HepG2 (cell line): ENCODE data around the gene WDR70. TPM values are rescaled to one million over a fixed set of nuclear protein-coding genes. Genes with fewer than 3 reads are reported as not detected.

ENCODE experiments used
- ATAC-seq: fragments of 200-7000 bp; cut with Tn5 transposase; 3 replicates; pipeline ENCODE4 v1.9.1; 2020; ENCODE audit warnings: mild to moderate bottlenecking, moderate library complexity
- BruUV-seq: library from RNA; stranded (reverse); fragments of 400-500 nt; replicated peaks from 2 replicates; lab custom pipeline; 2021; lab: Mats Ljungman, UMichigan
- CTCF ChIA-PET: fragments of 300-600 bp; formaldehyde crosslinking; extraction: SDS; loops from one replicate; lab custom pipeline; 2021; ENCODE audit warnings: low total read pairs, inconsistent platforms, low intra/inter-chr PET ratio; lab: Yijun Ruan, JAX
- POLR2A ChIA-PET: fragments of 350-600 bp; sonication (Branson Sonifier 250); formaldehyde crosslinking; loops from one replicate; lab custom pipeline; 2020; ENCODE audit warnings: antibody characterized with exemption, inconsistent platforms; lab: Yijun Ruan, JAX
- DNase-seq: peaks from one replicate; pipeline ENCODE4 v3.0.0-alpha.2; 2015; ENCODE audit warnings: low spot score
- FAIRE-seq: peaks from 3 replicates; lab custom pipeline; 2011; peaks lifted over from hg19 to GRCh38; lab: Jason Lieb, UNC
- H2AFZ ChIP-seq: one replicate; pipeline ENCODE4 v1.6.1; 2011; ENCODE audit warnings: low read length, inconsistent platforms
- H3K27ac ChIP-seq: fragments of 300-600 bp; 3 replicates; pipeline ENCODE4 v1.8.0; 2011; ENCODE audit warnings: mixed run types, mild to moderate bottlenecking, mixed read lengths, low read length, inconsistent platforms; ENCODE audit not compliant: insufficient read depth; ENCODE audit errors: extremely low read length
- H3K27me3 ChIP-seq, 2 experiments: fragments of 200-600 bp in 1 of 2; 2 replicates in 1 of 2; 3 replicates in 1 of 2; pipeline versions ENCODE4 v1.6.0 to v1.8.0; 2011; ENCODE audit warnings: low read length in 2 of 2, mild to moderate bottlenecking in 2 of 2, moderate library complexity in 2 of 2, inconsistent platforms in 1 of 2; ENCODE audit not compliant: insufficient read depth in 2 of 2, control insufficient read depth in 1 of 2
- H3K36me3 ChIP-seq, 2 experiments: fragments of 200-600 bp in 1 of 2; replicated peaks in 1 of 2; 2 replicates in 1 of 2; 3 replicates in 1 of 2; pipeline versions ENCODE4 v1.5.1 to v1.8.0; 2011; ENCODE audit warnings: low read length in 2 of 2, inconsistent platforms in 1 of 2; ENCODE audit not compliant: insufficient read depth in 2 of 2, control insufficient read depth in 1 of 2
- H3K4me1 ChIP-seq: 2 replicates; pipeline ENCODE4 v1.5.1; 2012; ENCODE audit warnings: low read length, inconsistent platforms; ENCODE audit not compliant: insufficient read depth
- H3K4me2 ChIP-seq: 2 replicates; pipeline ENCODE4 v1.6.0; 2011; ENCODE audit warnings: low read depth, low read length, inconsistent platforms
- H3K4me3 ChIP-seq, 3 experiments: fragments of 200-600 bp in 1 of 3; sonication (generic), shearing (Covaris generic) in 1 of 3; replicated peaks in 1 of 3; 2 replicates each; pipeline ENCODE4 v1.5.1; 2011 to 2016; ENCODE audit warnings: low read length in 3 of 3, inconsistent platforms in 2 of 3, low read depth in 2 of 3, mild to moderate bottlenecking in 2 of 3, control low read depth in 1 of 3, mixed read lengths in 1 of 3; ENCODE audit not compliant: insufficient read depth in 1 of 3
- H3K79me2 ChIP-seq: one replicate; pipeline ENCODE4 v1.6.1; 2011; ENCODE audit warnings: low read length, inconsistent platforms; ENCODE audit not compliant: insufficient read depth
- H3K9ac ChIP-seq: 2 replicates; pipeline ENCODE4 v1.6.0; 2011; ENCODE audit warnings: mild to moderate bottlenecking, low read depth, low read length, inconsistent platforms; ENCODE audit not compliant: insufficient read depth
- H3K9me3 ChIP-seq: 2 replicates; pipeline ENCODE4 v1.5.1; 2012; ENCODE audit warnings: mild to moderate bottlenecking, low read length
- H4K20me1 ChIP-seq: 2 replicates; pipeline ENCODE4 v1.6.0; 2011; ENCODE audit warnings: inconsistent platforms, mild to moderate bottlenecking, low read length, moderate library complexity; ENCODE audit not compliant: insufficient read depth
- IRF2 ChIP-seq: IDR thresholded peaks from 2 replicates; pipeline ENCODE4 v1.6.1; 2018; ENCODE audit warnings: missing genetic modification reagents, missing compliant biosample characterization
- JUND ChIP-seq: sonication (generic); formaldehyde crosslinking; IDR thresholded peaks from 2 replicates; pipeline ENCODE4 v1.8.0; 2022; ENCODE audit warnings: mild to moderate bottlenecking, missing genetic modification reagents
- MTA1 ChIP-seq: sonication (generic); formaldehyde crosslinking; IDR thresholded peaks from 2 replicates; pipeline ENCODE4 v1.4.0; 2020; ENCODE audit warnings: missing genetic modification reagents, mild to moderate bottlenecking, borderline replicate concordance
- SUZ12 ChIP-seq: fragments of 150-350 bp; IDR thresholded peaks from 2 replicates; pipeline ENCODE4 v1.6.1; 2014; ENCODE audit warnings: low read depth, low read length
- ZNF432 ChIP-seq: sonication (generic); formaldehyde crosslinking; IDR thresholded peaks from 2 replicates; pipeline ENCODE4 v1.5.0; 2020; ENCODE audit warnings: missing genetic modification reagents, mild to moderate bottlenecking, borderline replicate concordance
- ZNF446 ChIP-seq: sonication (generic); formaldehyde crosslinking; IDR thresholded peaks from 2 replicates; pipeline ENCODE4 v1.5.0; 2020; ENCODE audit warnings: mild to moderate bottlenecking, missing genetic modification reagents
- WGBS: methylation state at CpG from one replicate; pipeline ENCODE4 v1.1.6; 2017; ENCODE audit warnings: low lambda C conversion rate; 5-methylcytosine and 5-hydroxymethylcytosine counted together
- in situ Hi-C: cut with HindIII; loops from 2 replicates; pipeline ENCODE4 v1.10.0; 2017; ENCODE audit warnings: low pct_unique_long_range_greater_than_20kb; ENCODE audit not compliant: extremely low pct_ligation_motif_present
- intact Hi-C: fragments of 100-400 bp; cut with micrococcal nuclease; formaldehyde crosslinking; loops from one replicate; pipeline ENCODE4 v1.10.0; 2022; ENCODE audit not compliant: unreplicated experiment
- polyA plus RNA-seq, 8 experiments: library from polyadenylated mRNA; depleted of rRNA in 3 of 8; stranded (reverse) in 7 of 8; unstranded in 1 of 8; fragments of >200 nt; fragmentation: Illumina TruSeq in 4 of 8; extraction: Trizol in 4 of 8; gene quantifications; 2 replicates each; pipeline versions ENCODE4 v1.2.1 to v1.2.3, GENCODE V29; 2011 to 2016; ENCODE audit warnings: low read depth in 4 of 8, missing spikeins in 1 of 8, mixed read lengths in 1 of 8; ENCODE audit not compliant: insufficient read depth in 1 of 8
- total RNA-seq, 5 experiments: library from RNA; depleted of rRNA; stranded (reverse); fragments of >200 nt; fragmentation: Illumina TruSeq; extraction: Trizol; gene quantifications; 2 replicates each; pipeline ENCODE4 v1.2.3, GENCODE V29; 2016; ENCODE audit warnings: low read depth in 1 of 5

The WDR70 gene
- total and polyA plus RNA-seq, 2 of the 13 experiments (the other 11 are each of a cell fraction or from before 2014, with no cell fraction given): 14.6 to 30.6 TPM

- ATAC-seq (no peak), FAIRE-seq (no peak), DNase-seq (no peak)
- H3K4me1 ChIP-seq: no peaks in the 10 kb centered on the region
- ChIA-PET CTCF (no interaction called here), POLR2A (no interaction called here)
- in situ Hi-C loops (no loop called here), intact Hi-C loops (no loop called here)
- no peak overlapping the region for H3K9ac ChIP-seq
- no peak overlapping the region for H3K4me2 ChIP-seq
- WGBS: 91% methylated on average over 1 of the region's 1 CpG
- no peak overlapping the region for H2AFZ ChIP-seq
- TF ChIP-seq ZNF432 (CRISPR knock-in tag) (no peak), ZNF446 (CRISPR knock-in tag) (no peak), JUND (no peak), MTA1 (no peak)
- no peaks in the 10 kb centered on the region for H3K27me3 ChIP-seq
- H4K20me1 ChIP-seq: no peaks in the 10 kb centered on the region
- H3K79me2 ChIP-seq: no peaks in the 10 kb centered on the region
- H3K27ac ChIP-seq: no peak overlapping the region
- no peaks in the 10 kb centered on the region for H3K9me3 ChIP-seq
- no peak overlapping the region for H3K4me3 ChIP-seq
- no peaks in the 10 kb centered on the region for H3K36me3 ChIP-seq
- BruUV-seq: no TSS peak
These were observed 259.8 kb downstream of the WDR70 start for GRCh38 chr5:37638897-37639296.

DNA sequence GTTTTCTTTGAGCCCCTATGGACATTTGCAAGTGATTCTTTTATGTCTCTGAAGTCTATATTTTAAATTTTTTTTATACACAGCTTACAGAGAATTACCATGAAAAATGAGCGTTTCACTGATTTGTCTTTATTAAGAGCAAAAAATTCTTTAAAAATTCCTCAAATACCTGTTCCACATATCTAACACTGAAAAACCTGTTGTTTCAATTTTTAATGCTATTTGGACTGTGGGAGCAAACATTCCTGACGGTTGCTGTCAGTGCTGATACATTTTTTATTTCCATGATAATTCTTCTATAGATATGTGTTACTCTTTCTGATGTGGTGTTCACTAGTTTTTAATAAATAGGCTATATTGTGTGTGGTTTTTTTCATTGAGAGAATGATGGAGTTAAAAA lies 261.0 kb downstream of the WDR70 start:
- no peaks in the 10 kb centered on the region for H3K4me1 ChIP-seq
- no peaks in the 10 kb centered on the region for H3K9me3 ChIP-seq
- POLR2A ChIA-PET: no interaction called here
- no peak overlapping the region for H3K4me3 ChIP-seq
- H3K79me2 ChIP-seq: no peaks in the 10 kb centered on the region
- 95% methylated on average over 2 of the region's 2 CpGs for WGBS
- no peak overlapping the region for H3K27ac ChIP-seq
- no peak for TF ChIP-seq SUZ12
- TF ChIP-seq IRF2 (CRISPR knock-in tag): no peak
- TF ChIP-seq, all 625 proteins: peak for 0
- in situ Hi-C loops: no loop called here
- H3K4me2 ChIP-seq: no peak overlapping the region
- H3K27me3 ChIP-seq: no peaks in the 10 kb centered on the region
- CTCF ChIA-PET: no interaction called here
- FAIRE-seq (no peak), DNase-seq (no peak), ATAC-seq (no peak)
- no peaks in the 10 kb centered on the region for H3K36me3 ChIP-seq
- no peak overlapping the region for H3K9ac ChIP-seq
- intact Hi-C loops: no loop called here
- BruUV-seq: no TSS peak
- H4K20me1 ChIP-seq: no peaks in the 10 kb centered on the region
- no peak overlapping the region for H2AFZ ChIP-seq
